HCT116 (cell line): ENCODE data around the gene ESRRA. TPM values are rescaled to one million over a fixed set of nuclear protein-coding genes. Genes with fewer than 3 reads are reported as not detected.

Experiments
- ATAC-seq: fragments of 200-7000 bp; cut with Tn5 transposase; 2 replicates; pipeline ENCODE4 v1.9.1; 2020; ENCODE audit warnings: mild to moderate bottlenecking, moderate library complexity
- BruUV-seq: library from RNA; stranded (reverse); fragments of 400-500 nt; replicated peaks from 2 replicates; lab custom pipeline; 2021; lab: Mats Ljungman, UMichigan
- CTCF ChIA-PET: fragments of 300-600 bp; sonication (Branson Sonifier 250); formaldehyde crosslinking; loops from one replicate; lab custom pipeline; 2021; ENCODE audit warnings: antibody characterized with exemption; lab: Charles Lee
- POLR2A ChIA-PET: fragments of 300-600, 350-600 bp; sonication (Branson Sonifier 250); formaldehyde crosslinking; loops from one replicate; lab custom pipeline; 2021; ENCODE audit warnings: antibody characterized with exemption; lab: Charles Lee
- RAD21 ChIA-PET, 2 experiments: fragments of 300-600 bp; sonication (Branson Sonifier 250); formaldehyde crosslinking; loops; one replicate each; lab custom pipeline; 2023; ENCODE audit warnings: low total read pairs in 2 of 2; ENCODE audit not compliant: uncharacterized antibody in 2 of 2, unreplicated experiment in 2 of 2, low non-redundant PET in 1 of 2; lab: Charles Lee
- DNase-seq: peaks from one replicate; pipeline ENCODE4 v3.0.0-alpha.2; 2010; ENCODE audit warnings: low read depth, low spot score
- H2AFZ ChIP-seq: fragments of 200-600 bp; shearing (Covaris generic), sonication (generic); 2 replicates; pipeline ENCODE4 v1.6.1; 2017; ENCODE audit warnings: low read depth, mixed run types, mixed read lengths, antibody characterized with exemption, low read length; ENCODE audit not compliant: poor library complexity, severe bottlenecking
- H3K27ac ChIP-seq: 2 replicates; pipeline ENCODE4 v1.5.1; 2012; ENCODE audit warnings: low read depth, low read length
- H3K27me3 ChIP-seq: fragments of 200-600 bp; sonication (generic); 2 replicates; pipeline ENCODE4 v1.6.1; 2016; ENCODE audit warnings: mixed run types, low read length, mixed read lengths; ENCODE audit not compliant: insufficient read depth
- H3K36me3 ChIP-seq, 2 experiments: fragments of 200-500 bp in 1 of 2; fragments of 200-600 bp in 1 of 2; sonication (Bioruptor generic) in 1 of 2; sonication (generic) in 1 of 2; 2 replicates each; pipeline versions ENCODE4 v1.5.1 to v1.6.1; 2014 to 2016; ENCODE audit warnings: low read length in 2 of 2, inconsistent platforms in 1 of 2, mixed read lengths in 1 of 2, mixed run types in 1 of 2; ENCODE audit not compliant: insufficient read depth in 2 of 2, control insufficient read depth in 1 of 2
- H3K4me1 ChIP-seq, 2 experiments: fragments of 200-600 bp in 1 of 2; sonication (generic) in 1 of 2; 2 replicates each; pipeline versions ENCODE4 v1.5.1 to v1.6.1; 2012 to 2017; ENCODE audit warnings: low read length in 2 of 2, inconsistent platforms in 1 of 2, mild to moderate bottlenecking in 1 of 2, mixed read lengths in 1 of 2, mixed run types in 1 of 2, moderate library complexity in 1 of 2; ENCODE audit not compliant: insufficient read depth in 2 of 2, control insufficient read depth in 1 of 2
- H3K4me2 ChIP-seq: fragments of 200-600 bp; sonication (generic); 2 replicates; pipeline ENCODE4 v1.6.1; 2017; ENCODE audit warnings: mixed run types, low read length, mixed read lengths
- H3K4me3 ChIP-seq, 2 experiments: fragments of 200-600 bp in 1 of 2; sonication (generic) in 1 of 2; replicated peaks in 1 of 2; 2 replicates each; pipeline ENCODE4 v1.5.1; 2011 to 2016; ENCODE audit warnings: low read length in 2 of 2, control low read depth in 1 of 2, low read depth in 1 of 2, mild to moderate bottlenecking in 1 of 2, mixed read lengths in 1 of 2, mixed run types in 1 of 2
- H3K79me2 ChIP-seq: fragments of 200-600 bp; sonication (generic); 2 replicates; pipeline ENCODE4 v1.6.1; 2017; ENCODE audit warnings: mild to moderate bottlenecking, mixed run types, low read length, moderate library complexity, mixed read lengths; ENCODE audit not compliant: insufficient read depth
- H3K9ac ChIP-seq: fragments of 200-600 bp; sonication (generic); 2 replicates; pipeline ENCODE4 v1.6.1; 2016; ENCODE audit warnings: low read length, mixed read lengths
- H3K9me2 ChIP-seq: fragments of 200-600 bp; sonication (generic), shearing (Covaris generic); 2 replicates; pipeline ENCODE4 v1.6.1; 2017; ENCODE audit warnings: mixed run types, mild to moderate bottlenecking, moderate library complexity; ENCODE audit not compliant: insufficient read depth
- H3K9me3 ChIP-seq, 2 experiments: fragments of 200-500 bp in 1 of 2; fragments of 200-600 bp in 1 of 2; sonication (Bioruptor generic) in 1 of 2; sonication (generic) in 1 of 2; 2 replicates each; pipeline ENCODE4 v1.6.1; 2014 to 2017; ENCODE audit warnings: low read length in 2 of 2, mixed read lengths in 2 of 2, inconsistent platforms in 1 of 2, low read depth in 1 of 2, mild to moderate bottlenecking in 1 of 2, mixed run types in 1 of 2, moderate library complexity in 1 of 2; ENCODE audit not compliant: control insufficient read depth in 1 of 2, insufficient read depth in 1 of 2
- H4K20me1 ChIP-seq: fragments of 200-600 bp; sonication (generic), shearing (Covaris generic); 2 replicates; pipeline ENCODE4 v1.6.1; 2017; ENCODE audit warnings: mixed run types, mild to moderate bottlenecking, moderate library complexity; ENCODE audit not compliant: insufficient read depth
- ATF3 ChIP-seq: IDR thresholded peaks from 2 replicates; pipeline ENCODE4 v1.6.1; 2012
- CBX3 ChIP-seq: IDR thresholded peaks from 2 replicates; pipeline ENCODE4 v1.6.1; 2012; ENCODE audit warnings: low read depth
- CEBPB ChIP-seq: IDR thresholded peaks from 2 replicates; pipeline ENCODE4 v1.6.1; 2012; ENCODE audit warnings: low read depth
- CTCF ChIP-seq, 3 experiments: fragments of 200-600 bp in 1 of 3; sonication (generic) in 1 of 3; IDR thresholded peaks in 2 of 3; conservative IDR thresholded peaks in 1 of 3; 2 replicates each; pipeline ENCODE4 v1.5.1; 2012 to 2017; ENCODE audit warnings: low read depth in 2 of 3, low read length in 2 of 3, antibody characterized with exemption in 1 of 3, borderline replicate concordance in 1 of 3, control low read depth in 1 of 3, mild to moderate bottlenecking in 1 of 3, mixed read lengths in 1 of 3, mixed run types in 1 of 3, moderate library complexity in 1 of 3; ENCODE audit not compliant: insufficient read depth in 1 of 3
- ELF1 ChIP-seq: IDR thresholded peaks from 2 replicates; pipeline ENCODE4 v1.6.1; 2012; ENCODE audit warnings: low read depth, borderline replicate concordance
- EZH2 ChIP-seq: fragments of 200-600 bp; sonication (generic); IDR thresholded peaks from 2 replicates; pipeline ENCODE4 v1.6.1; 2017; ENCODE audit warnings: antibody characterized with exemption, mixed run types
- EZH2phosphoT487 ChIP-seq: fragments of 200-600 bp; IDR thresholded peaks from 2 replicates; pipeline ENCODE4 v1.6.1; 2018; ENCODE audit warnings: antibody characterized with exemption, borderline replicate concordance
- FOSL1 ChIP-seq: IDR thresholded peaks from 2 replicates; pipeline ENCODE4 v1.6.1; 2012; ENCODE audit warnings: low read depth
- JUND ChIP-seq: IDR thresholded peaks from 2 replicates; pipeline ENCODE4 v1.6.1; 2012
- POLR2AphosphoS5 ChIP-seq: IDR thresholded peaks from 2 replicates; pipeline ENCODE4 v1.6.1; 2011; ENCODE audit warnings: mild to moderate bottlenecking, low read depth, low read length, moderate library complexity
- SIN3A ChIP-seq: IDR thresholded peaks from 2 replicates; pipeline ENCODE4 v1.6.1; 2012; ENCODE audit warnings: low read depth
- SRF ChIP-seq: IDR thresholded peaks from 2 replicates; pipeline ENCODE4 v1.6.1; 2012; ENCODE audit warnings: low read depth
- TCF7L2 ChIP-seq: IDR thresholded peaks from 2 replicates; pipeline ENCODE4 v1.7.0; 2011; ENCODE audit warnings: borderline replicate concordance, inconsistent platforms; ENCODE audit not compliant: insufficient read depth, insufficient read length; ENCODE audit errors: extremely low read depth
- YY1 ChIP-seq: IDR thresholded peaks from 2 replicates; pipeline ENCODE4 v1.6.1; 2011; ENCODE audit warnings: low read length, low read depth, moderate library complexity, mild to moderate bottlenecking; ENCODE audit not compliant: insufficient replicate concordance; ENCODE audit errors: extremely low read depth
- ZBTB33 ChIP-seq: IDR thresholded peaks from 2 replicates; pipeline ENCODE4 v1.6.1; 2011; ENCODE audit warnings: mild to moderate bottlenecking, low read length, moderate library complexity; ENCODE audit not compliant: insufficient replicate concordance; ENCODE audit errors: extremely low read depth
- ZFX ChIP-seq: fragments of 450-650 bp; IDR thresholded peaks from 2 replicates; pipeline ENCODE4 v1.6.1; 2017
- ZNF274 ChIP-seq: fragments of 200-500 bp; sonication (Bioruptor generic); IDR thresholded peaks from 2 replicates; pipeline ENCODE4 v1.6.1; 2014; ENCODE audit warnings: mild to moderate bottlenecking, low read depth, low read length, inconsistent platforms
- intact Hi-C: fragments of 100-400 bp; cut with micrococcal nuclease; formaldehyde crosslinking; loops from 2 replicates; pipeline ENCODE4 v1.10.0; 2022
- total RNA-seq: library from RNA; stranded (reverse); gene quantifications from one replicate; pipeline ENCODE4 v1.2.1, GENCODE V29; 2021; ENCODE audit not compliant: unreplicated experiment

ESRRA gene
- total RNA-seq, 1 experiment from 2014 or later = 62.7 TPM

- ChIA-PET RAD21 (interaction anchor here in 1 of 2 experiments (0.6 kb wide), 1 partner anchor 37 kb away, joined by 3 read pairs; no protein-coding TSS in a partner anchor), POLR2A (interaction anchor here (1.0 kb wide), 1 partner anchor 168 kb away, joined by 3 read pairs; no protein-coding TSS in a partner anchor), CTCF (interaction anchor here (0.6 kb wide), 1 partner anchor 72 kb away, joined by 3 read pairs; no protein-coding TSS in a partner anchor)
- no peaks in the 10 kb centered on the region for H3K27me3 ChIP-seq
- no peaks in the 10 kb centered on the region for H4K20me1 ChIP-seq
- TF ChIP-seq FOSL1 = no peak
- no peak for TF ChIP-seq CBX3
- TF ChIP-seq ATF3 = no peak
- no peak for TF ChIP-seq TCF7L2
- no peak for TF ChIP-seq ZFX
- no peak for TF ChIP-seq JUND
- no peak for TF ChIP-seq ELF1
- no peak for TF ChIP-seq SRF
- no peak for TF ChIP-seq EZH2
- TF ChIP-seq EZH2phosphoT487 = no peak
- TF ChIP-seq YY1 = no peak
- TF ChIP-seq SIN3A = no peak
- no peak for TF ChIP-seq POLR2AphosphoS5
- no peak for TF ChIP-seq CTCF (IDR thresholded peaks at IDR 0.05 in 2 of 3, conservative IDR thresholded peaks at IDR 0.05 in 1 of 3; ENCODE audit: borderline replicate concordance in 1 of 3, insufficient read depth in 1 of 3, low read depth in 2 of 3, low read length in 2 of 3)
- no peak for TF ChIP-seq ZNF274
- TF ChIP-seq CEBPB = no peak
- TF ChIP-seq ZBTB33 = no peak
- H3K9ac ChIP-seq = no peak overlapping the region
- no peak for DNase-seq
- H3K4me3 ChIP-seq = no peak overlapping the region
- H3K79me2 ChIP-seq = no peaks in the 10 kb centered on the region
- no peak overlapping the region for H2AFZ ChIP-seq
- no peak overlapping the region for H3K4me2 ChIP-seq
- intact Hi-C loops = no loop called here
- no peak for ATAC-seq
- no peaks in the 10 kb centered on the region for H3K36me3 ChIP-seq
- no TSS peak for BruUV-seq
- peaks cover 0 to 11% of the 10 kb centered on the region in 2 experiments; a peak in 2 of 4 replicates for H3K4me1 ChIP-seq
- H3K9me3 ChIP-seq = no peaks in the 10 kb centered on the region
- H3K27ac ChIP-seq = no peak overlapping the region
- H3K9me2 ChIP-seq = no peaks in the 10 kb centered on the region
Observed at GRCh38 chr11:64349404-64349803, 44.1 kb downstream of the ESRRA start.
